Fibroblast of skin of abdomen (primary cell): ENCODE results near the gene CCIN.

Experiments used
- DNase-seq: peaks from one replicate; pipeline ENCODE4 v3.0.0-alpha.2; 2013

Gene CCIN

DNA sequence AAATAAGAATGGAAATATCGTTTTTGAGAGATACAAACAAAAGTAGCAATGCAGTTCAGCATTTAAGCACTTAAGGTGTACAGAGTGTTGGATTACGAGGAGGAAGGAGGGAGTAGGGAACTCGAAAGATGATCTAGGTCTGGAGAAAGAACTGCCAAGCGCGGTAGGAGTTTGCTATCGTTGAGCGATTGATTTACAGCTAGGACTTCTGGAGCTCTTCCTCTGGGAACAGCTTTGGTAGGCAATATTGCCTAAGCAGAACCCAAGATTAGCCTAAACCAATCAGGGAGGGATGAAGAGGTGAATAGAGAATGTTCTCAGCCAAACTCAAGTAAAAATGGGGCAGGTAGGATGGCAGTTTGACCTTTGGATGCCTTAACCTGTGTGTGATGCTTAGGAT, 22.5 kb downstream of the CCIN start:
- no peak for DNase-seq

DNA sequence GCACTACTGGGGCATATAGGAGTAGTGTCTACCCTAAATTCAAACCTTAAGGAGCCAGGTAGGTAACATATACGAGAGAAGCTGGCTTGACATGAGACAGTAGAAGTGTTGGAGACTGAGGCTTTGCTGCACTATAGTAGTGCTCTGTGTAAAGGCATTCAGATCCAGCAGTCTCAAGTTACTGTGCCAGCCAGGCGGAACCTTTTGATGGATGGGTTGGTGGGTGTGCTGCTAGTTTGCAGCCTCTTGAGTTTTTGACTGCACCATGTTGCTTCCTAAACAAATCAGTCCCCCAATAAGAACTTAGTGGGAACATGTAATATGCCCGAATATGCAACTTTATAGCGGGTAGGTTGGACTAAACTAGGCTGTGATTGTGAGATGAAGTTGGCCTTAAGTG, 23.0 kb downstream of the CCIN start:
- DNase-seq = no peak

DNA sequence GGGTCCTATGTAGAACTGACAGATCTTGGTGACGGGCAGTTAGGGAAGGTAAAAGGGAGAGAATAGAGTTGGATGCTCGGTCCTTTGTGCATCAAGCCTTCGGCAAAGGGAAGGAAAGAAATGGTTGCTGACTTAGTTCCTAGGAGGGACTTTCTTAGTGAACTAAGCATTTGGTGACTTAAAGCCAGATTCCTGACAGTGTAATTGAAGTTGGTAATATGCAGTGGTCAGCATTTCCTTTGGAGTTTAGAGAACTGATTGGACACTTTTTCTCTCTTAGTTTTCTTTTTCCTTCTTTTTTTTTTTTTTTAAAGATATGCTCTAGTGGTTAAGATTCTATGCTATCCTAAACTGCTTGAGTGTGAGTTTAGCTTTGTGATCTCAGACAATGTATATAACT, 23.8 kb downstream of the CCIN start:
- no peak for DNase-seq

DNA sequence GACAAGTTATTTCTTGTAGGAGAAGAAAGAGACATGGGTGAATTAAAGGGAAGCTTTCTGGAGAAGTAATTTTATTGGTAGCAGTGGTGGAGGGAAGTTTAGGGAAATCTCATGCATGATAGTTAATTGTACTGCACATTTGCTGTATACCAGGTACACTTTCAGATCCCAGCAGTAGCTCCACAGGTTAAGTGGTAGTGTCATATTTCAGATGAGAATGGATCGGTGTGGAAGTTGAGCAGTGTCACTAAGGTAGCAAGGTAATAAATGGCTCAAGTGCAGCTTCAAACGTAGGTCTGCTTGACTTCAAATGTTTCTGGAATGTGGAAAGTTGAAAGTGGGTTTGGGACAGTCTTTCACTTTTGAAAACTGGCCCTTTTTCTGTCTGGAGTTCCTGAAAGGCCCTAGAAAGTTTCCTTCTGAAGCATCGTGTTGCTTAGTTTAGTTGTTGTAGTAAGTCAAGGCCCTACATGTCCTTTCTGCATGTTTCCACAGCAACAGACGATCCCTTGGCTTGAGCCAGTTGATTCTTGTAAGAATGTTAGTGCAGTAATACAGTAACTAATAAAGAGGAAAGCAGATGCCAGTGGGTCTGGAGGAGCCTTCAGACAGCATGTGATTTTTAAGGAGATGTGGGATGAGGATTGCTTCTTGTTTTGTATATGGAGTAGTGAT, 25.3 kb downstream of the CCIN start:
- no peak for DNase-seq

DNA sequence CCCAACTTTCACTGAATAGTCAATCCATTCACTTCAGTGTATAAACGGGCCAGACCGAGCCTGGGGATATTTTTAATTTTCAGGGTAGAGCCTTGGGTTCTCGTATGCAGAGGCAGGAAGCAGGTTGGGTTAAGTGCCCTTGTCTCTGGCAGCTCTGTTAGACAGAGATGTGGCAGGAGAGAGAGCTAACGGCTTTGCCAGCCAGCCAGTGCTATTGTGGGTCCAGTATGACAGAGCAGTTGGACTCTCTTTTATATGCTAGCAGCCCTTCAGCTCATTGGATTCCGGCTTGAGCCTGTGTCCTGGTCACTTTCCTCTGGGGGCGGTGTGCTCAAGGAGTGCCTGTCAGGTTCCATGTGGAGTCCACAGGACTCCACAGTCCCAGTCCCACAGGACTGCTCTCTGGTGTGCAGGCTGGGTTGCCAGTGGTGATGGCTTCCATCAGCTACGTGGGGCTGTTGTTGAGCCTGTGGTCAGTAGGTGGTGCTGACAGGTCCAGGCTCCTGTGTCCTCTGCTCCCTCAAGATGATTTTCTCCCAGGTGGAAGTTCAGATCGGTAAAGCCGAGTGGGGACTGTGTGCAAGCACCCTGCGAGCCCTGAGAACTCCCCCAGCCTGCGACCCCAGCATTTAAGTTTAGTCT, 35.8 kb downstream of the CCIN start:
- DNase-seq = no peak

DNA sequence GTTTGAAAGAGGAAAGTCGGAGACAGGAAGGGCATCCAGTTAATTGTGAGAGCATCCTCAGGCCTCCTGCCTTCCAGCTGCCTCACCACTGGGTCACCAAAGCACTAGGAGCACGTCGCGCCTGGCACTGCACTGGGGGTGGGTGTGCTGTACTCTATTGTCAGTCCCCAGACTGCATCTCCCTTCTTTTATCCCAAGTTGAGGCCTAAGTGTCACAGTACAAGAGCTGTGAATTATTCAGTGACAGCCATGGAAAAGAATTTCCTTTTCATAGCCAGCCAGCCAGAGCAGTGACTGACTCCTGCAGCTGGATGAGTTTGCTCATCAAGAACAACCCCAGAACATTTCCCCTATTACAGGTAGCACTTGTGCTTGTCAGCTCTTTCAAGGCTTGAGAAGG, 37.8 kb downstream of the CCIN start:
- DNase-seq = peak; percentile 24

DNA sequence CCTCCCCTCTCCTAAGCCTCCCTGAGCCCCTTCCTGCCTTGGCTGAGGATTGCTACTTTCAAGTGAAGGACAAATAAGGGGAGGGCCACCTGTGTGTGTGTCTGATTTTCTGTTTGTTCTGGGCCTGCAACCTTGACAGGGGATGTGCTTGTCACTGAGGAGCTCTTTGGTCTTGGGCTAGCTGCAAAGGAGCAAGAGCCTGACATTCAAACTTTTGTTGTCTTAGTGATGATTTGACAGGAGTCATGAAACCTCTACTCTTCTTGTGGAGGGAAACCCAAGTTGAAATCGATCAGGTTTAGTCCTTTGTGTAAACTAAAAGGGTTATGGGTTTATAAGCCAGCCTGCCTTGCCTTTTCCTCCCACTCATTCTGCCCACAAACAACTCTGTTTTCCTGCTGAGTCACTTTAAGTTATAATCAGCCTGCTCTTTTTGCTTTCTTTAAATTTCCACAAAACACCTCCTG, 38.4 kb downstream of the CCIN start:
- peak; percentile 14 for DNase-seq

DNA sequence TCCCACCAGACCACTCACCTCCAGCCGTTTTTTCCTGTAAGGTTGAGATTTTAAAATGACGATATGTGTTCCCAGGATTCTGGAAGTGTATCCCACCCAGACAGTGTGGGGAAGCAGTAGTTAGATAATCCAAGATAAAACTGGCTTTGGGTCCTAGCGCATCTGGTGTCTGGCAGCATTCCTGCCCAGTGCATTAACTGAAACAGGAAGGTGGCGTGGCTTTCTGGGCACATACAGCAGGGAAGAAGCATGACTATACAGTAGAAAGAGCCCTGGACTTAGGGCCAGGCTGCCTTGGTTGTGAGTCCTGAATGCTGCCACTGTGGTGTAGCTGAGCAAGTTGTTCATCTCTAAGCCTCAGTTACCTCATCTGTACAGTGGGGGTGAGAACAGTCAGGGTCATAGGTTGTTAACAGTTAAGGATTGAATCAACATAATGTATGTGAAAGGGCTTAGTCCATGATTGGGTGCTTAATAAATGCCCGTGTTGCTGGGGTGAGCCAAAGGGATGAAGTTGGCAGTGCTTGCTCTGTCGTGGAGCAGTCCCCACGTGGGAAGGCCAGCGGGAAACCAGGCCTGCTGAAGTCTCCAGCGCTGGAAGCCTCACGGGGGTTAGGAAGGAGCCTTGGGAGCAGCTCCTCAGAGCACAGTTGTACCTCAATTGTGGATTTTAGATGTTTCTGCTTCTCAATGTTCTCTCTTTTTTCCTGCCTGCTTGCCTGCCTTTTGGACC, 39.5 kb downstream of the CCIN start:
- DNase-seq = no peak

DNA sequence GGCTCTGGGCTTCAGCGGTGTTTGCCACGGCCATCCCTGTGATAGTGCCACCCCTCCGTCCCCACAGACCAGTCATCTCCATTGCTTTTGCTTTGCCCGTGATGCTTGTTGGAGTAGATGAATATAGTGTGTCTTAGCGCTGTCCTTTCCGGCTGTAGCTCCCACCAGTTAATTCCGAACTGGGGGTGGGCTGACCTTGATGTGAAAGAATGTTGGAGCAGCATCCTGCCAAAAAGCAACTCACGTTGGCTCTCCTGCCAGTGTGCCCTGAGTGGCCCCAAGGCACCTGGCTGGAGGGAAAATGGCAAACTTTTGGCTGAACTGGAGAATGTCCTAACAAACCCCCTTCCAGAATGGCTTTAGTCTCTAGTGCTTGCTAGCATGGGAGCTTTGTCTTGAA, 41.5 kb downstream of the CCIN start:
- no peak for DNase-seq

DNA sequence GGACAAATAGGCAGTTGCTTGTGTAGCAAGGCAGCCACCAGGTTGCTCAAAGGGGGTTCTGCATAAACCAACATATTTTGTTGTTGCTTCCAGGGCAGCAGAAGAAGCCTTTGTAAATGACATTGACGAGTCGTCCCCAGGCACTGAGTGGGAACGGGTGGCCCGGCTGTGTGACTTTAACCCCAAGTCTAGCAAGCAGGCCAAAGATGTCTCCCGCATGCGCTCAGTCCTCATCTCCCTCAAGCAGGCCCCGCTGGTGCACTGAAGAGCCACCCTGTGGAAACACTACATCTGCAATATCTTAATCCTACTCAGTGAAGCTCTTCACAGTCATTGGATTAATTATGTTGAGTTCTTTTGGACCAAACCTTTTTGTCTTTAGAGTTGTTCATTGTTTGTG, 42.3 kb downstream of the CCIN start:
- no peak for DNase-seq

DNA sequence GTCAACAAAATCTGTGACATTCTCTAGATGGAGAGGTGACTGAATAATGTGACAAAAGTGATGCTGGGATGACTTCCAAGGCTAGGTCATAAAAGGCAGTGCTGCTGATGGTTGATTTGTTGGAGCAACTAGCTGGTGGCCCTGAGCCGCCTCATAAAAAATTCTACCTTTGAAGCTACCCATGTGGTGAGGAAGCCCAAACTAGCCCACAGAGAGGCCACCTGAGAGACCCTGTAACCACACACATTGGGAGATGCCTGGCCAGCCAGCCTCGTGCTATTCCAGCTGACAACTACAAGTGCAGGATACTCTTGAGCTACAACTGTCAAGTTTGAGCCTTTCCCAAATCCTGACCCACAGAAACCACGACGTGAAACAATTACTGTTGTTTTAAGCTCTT, 44.2 kb downstream of the CCIN start:
- DNase-seq = no peak

DNA sequence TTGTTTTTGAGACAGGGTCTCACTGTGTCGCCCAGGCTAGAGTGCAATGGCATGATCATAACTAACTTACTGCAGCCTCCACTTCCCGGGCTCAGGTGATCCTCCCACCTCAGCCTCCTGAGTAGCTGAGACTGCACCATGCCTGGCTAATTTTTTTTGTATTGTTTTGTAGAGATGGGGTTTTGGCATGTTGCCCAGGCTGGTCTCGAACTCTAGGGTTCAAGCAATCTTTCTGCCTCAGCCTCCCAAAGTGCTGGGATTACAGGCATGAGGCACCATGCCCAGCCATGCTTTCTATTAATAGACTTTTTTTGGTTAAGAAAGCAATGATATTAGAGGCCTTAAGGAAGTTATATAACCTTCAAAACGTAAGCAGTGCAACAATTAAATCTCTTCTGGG, 44.8 kb downstream of the CCIN start:
- DNase-seq = no peak

DNA sequence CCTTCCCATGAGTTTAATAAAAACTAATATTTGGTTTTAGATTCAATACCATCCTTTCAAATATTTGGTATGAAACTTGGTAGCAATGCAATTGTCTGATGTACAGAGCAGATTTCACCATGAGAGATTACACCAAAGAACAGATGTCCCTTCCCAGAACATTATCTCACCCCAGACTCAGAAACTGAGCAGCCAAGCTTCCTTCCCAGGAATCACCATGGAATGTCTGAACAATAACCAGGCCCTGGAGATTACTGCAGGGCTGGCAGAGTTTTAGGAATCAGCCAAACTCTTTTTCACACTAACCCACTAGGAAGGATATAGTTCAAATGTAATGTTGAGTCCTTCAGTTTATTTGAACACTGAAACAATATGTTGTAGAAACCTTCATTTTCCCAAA, 45.4 kb downstream of the CCIN start:
- DNase-seq = peak; percentile 39

DNA sequence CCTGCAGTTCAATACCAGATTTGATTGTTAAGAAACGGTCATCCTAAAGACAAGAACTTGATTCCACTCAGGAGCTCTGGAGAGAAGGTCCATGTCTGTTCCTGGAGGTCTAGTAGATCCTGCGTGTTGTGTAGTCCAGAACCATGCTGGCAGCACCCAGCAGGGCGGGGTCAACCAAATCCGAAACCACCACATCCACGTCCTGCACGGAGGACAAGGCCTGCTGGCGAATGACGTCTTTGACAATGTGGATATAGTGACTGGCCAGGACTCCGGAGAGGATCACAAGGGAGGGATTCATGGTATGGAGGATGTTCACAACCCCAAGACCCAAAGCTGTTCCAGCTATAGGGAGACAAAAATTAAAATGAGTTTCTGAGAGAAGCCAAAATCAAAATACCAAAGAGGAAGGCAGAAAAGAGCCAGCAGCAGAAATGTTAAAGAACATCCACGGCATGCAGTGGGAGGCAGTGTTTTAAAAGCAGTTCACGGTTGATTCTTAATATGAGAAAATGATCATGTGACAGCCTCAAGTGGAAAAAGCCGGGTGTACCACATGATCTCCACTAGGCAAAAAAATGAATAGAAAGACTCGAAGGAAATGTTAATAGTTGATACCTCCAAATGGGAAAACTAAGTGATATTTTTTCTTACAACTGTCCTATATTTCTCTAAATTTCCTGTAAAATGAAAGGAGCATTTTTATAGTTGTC, 48.2 kb downstream of the CCIN start:
- DNase-seq = no peak

DNA sequence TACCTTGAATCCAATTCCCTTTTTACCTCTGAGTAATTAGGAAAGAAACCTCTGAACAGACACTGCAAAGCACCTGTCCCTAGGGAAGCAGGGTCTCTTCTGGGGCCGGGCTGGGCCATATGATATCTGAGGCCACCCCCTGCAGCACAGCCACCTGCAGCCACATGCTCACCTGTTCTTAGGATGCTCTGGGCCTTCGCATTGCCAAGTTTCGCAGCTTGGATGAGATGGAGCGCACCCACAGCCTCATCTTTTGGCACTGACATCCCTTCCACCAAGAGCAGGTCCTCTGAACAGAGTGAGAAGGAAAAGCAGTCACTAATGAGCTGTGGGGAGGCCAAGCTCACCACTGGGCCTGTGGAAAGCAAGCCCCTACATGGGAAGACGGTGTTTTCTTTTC, 48.8 kb downstream of the CCIN start:
- no peak for DNase-seq

DNA sequence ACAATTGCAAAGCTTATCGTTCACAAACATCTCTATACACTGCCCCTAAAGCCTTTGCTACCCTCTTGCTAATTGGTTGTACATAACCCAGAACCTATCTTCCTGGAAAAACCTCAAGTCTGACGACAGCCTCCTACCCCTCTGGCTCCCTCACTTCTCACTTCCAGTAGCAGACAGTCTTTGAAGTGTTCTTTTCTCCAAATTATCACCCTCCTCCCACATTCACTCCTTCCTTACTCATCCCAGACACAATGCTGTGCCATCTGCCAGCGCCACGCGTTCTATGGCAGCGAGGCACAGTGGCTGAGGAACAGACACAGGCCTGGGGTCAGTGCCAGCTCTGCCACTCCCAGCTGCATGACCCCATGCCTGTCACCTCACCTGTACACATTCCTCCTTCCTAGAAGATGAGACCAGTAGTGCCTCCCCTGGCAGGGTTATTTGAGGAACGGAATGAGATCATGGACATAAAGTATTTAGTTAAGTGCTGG, 49.3 kb downstream of the CCIN start:
- no peak for DNase-seq
